WERI-Rb-1 (cell line): Measurements from ENCODE around the gene CYB5R3.

Source experiments
- DNase-seq: peaks from one replicate; pipeline ENCODE4 v3.0.0-alpha.2; 2020
- H3K27ac ChIP-seq: fragments of 250-450 bp; sonication (Bioruptor Pico); 2 replicates; pipeline ENCODE4 v1.5.1; 2020; ENCODE audit warnings: mild to moderate bottlenecking, moderate library complexity
- H3K27me3 ChIP-seq: fragments of 250-450 bp; sonication (Bioruptor Pico); 2 replicates; pipeline ENCODE4 v1.5.1; 2021; ENCODE audit warnings: mild to moderate bottlenecking, low read depth, moderate library complexity; ENCODE audit not compliant: insufficient read depth, severe bottlenecking
- H3K36me3 ChIP-seq: fragments of 250-450 bp; sonication (Bioruptor Pico); 2 replicates; pipeline ENCODE4 v1.5.1; 2020; ENCODE audit warnings: mild to moderate bottlenecking, moderate library complexity
- H3K4me3 ChIP-seq: 2 replicates; pipeline ENCODE4 v1.5.1; 2011; ENCODE audit warnings: low read depth, mild to moderate bottlenecking, control low read depth, low read length
- H3K9me3 ChIP-seq: fragments of 250-450 bp; sonication (Bioruptor Pico); 2 replicates; pipeline ENCODE4 v1.5.1; 2021; ENCODE audit warnings: mild to moderate bottlenecking, moderate library complexity; ENCODE audit not compliant: severe bottlenecking
- TF ChIP-seq, protein P1 (sequence below): IDR thresholded peaks from 2 replicates; pipeline ENCODE4 v1.5.1; 2011; ENCODE audit warnings: low read depth, mild to moderate bottlenecking, control low read depth, inconsistent platforms, low read length

CYB5R3 gene

DNA sequence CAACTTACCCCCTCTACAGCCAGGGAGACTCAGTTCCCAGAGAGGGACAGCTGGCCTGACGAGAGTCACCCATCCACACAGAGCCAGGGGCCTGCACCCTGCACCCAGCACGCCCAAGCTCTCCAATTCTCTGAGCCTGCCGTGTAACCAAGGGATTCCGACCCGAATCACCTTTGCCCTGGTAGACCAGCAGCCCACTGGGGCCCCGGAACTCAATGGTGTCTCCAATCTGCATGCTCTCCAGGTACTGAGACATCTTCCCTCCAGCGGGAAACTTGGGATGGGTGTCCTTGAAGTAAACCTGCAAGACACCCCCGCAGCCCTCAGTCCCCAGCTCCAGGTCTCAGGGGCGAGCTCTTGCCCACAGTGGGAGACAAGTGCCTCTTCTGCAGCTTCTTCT is 21.2 kb downstream of the CYB5R3 start:
- no peak overlapping the region for H3K27ac ChIP-seq
- no peak for DNase-seq

DNA sequence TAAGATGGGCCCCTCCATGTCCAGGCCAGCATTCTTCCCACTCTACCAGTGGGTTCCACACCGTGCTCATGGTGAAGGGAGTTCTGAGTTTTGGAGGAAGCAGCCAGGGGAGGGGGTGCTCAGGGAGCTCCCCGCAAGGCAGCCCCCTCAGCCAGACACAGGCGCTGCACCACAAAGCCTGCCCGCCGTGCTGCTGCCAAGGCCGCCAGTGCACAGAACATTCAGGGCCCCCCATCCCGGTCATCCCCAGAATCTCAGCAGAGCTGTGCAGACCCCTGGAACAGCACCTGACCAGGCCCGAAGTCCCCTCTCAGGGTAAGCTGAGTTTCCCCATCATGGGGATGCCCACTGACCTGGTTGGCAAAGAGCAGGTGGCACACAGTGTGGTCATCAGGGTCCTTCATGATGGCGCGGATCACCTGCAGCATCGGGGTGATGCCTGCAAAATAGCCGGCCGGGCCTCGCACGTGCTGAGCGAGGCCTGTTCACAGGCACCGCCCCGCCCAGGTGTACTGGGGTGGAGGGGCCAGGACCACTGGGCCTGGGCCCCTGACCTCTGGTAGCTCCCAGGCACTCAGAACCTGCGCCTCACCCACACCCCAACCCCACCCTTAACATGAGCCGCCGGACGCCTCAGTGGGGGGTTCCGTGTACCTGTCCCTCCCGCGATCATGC is 22.1 kb downstream of the CYB5R3 start:
- no peak for DNase-seq
- no peak overlapping the region for H3K4me3 ChIP-seq
- H3K36me3 ChIP-seq = peaks cover 60% of the 10 kb centered on the region
- no peaks in the 10 kb centered on the region for H3K9me3 ChIP-seq
- no peaks in the 10 kb centered on the region for H3K27me3 ChIP-seq
- no peak overlapping the region for H3K27ac ChIP-seq
- TF ChIP-seq, protein P1, sequence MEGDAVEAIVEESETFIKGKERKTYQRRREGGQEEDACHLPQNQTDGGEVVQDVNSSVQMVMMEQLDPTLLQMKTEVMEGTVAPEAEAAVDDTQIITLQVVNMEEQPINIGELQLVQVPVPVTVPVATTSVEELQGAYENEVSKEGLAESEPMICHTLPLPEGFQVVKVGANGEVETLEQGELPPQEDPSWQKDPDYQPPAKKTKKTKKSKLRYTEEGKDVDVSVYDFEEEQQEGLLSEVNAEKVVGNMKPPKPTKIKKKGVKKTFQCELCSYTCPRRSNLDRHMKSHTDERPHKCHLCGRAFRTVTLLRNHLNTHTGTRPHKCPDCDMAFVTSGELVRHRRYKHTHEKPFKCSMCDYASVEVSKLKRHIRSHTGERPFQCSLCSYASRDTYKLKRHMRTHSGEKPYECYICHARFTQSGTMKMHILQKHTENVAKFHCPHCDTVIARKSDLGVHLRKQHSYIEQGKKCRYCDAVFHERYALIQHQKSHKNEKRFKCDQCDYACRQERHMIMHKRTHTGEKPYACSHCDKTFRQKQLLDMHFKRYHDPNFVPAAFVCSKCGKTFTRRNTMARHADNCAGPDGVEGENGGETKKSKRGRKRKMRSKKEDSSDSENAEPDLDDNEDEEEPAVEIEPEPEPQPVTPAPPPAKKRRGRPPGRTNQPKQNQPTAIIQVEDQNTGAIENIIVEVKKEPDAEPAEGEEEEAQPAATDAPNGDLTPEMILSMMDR = no peak

More for the DNA sequence above, 21.2 kb downstream of the CYB5R3 start:
- H3K27me3 ChIP-seq = no peaks in the 10 kb centered on the region
- no peaks in the 10 kb centered on the region for H3K9me3 ChIP-seq
- peaks cover 64% of the 10 kb centered on the region for H3K36me3 ChIP-seq
- TF ChIP-seq, protein P1 = no peak
- no peak overlapping the region for H3K4me3 ChIP-seq

DNA sequence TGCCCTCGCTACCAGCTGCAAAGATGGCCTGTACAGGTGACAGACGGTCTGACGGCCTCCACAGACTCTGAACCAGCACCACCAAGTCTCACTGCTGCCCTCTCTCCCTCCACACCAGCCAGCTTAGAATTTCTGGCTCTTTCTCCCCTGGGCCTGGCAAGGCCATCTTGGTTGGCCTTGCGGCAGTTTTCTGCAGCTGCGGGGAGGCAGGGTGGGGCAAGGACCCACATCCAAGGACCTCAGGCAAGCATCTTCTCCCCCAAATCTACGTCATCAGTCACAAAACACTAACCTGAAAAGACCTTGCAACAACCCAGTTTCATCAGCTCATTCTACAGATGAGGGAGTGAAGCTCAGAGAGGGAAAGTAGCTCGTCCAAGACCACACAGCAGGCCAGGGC is 22.8 kb downstream of the CYB5R3 start:
- Histone ChIP-seq H3K9me3 (no peaks in the 10 kb centered on the region), H3K4me3 (no peak overlapping the region), H3K36me3 (peaks cover 53% of the 10 kb centered on the region), H3K27ac (no peak overlapping the region), H3K27me3 (no peaks in the 10 kb centered on the region)
- no peak for DNase-seq
- TF ChIP-seq, protein P1 = no peak

DNA sequence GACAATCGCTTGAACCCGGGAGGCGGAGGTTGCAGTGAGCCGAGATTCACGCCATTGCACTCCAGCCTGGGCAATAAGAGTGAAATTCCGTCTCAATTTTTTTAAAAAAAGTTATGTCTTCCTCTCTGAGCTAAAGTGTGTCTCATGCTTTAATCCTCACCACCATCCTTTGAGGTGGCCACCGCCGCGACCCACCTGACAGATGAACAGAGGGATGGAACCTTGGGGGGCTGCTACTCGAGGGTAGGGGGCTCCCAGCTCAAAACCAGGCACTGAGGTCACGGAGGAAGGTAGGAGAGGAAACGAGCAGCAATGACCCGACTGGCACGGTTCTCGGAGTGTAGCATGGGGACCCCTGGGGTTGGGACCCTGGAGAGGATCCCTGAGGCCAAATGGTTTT is 23.8 kb downstream of the CYB5R3 start:
- Histone ChIP-seq H3K36me3 (peaks cover 45% of the 10 kb centered on the region), H3K4me3 (no peak overlapping the region)
- TF ChIP-seq, protein P1 = no peak

DNA sequence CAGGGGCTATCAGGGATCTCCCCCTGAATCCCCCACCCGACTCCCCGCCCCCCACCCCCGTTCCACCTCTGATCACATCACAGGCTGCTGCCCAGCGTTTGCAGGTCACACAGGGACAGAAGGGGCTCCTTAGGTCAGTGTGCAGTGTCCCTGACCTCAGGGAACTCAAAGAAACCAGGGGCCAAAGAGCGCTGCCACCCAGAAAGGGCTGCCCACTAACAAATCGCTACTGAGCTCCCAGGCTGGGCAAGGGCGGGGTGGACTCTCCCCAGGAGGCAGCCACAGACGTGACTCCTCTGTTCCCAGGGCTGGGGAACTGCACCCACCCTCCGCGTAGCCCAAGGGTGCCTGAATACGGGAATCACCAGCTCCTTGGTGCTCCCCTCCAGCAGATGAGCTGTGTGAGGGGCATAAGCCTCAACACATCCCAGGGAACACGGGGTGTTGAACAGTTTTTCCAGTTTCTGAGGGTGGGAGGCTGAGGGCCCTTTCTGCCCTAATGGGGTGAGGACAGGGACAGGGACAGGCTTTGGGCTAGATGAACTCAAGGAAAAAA is 24.6 kb downstream of the CYB5R3 start:
- Histone ChIP-seq H3K36me3 (peaks cover 40% of the 10 kb centered on the region), H3K9me3 (no peaks in the 10 kb centered on the region), H3K4me3 (no peak overlapping the region), H3K27ac (no peak overlapping the region), H3K27me3 (no peaks in the 10 kb centered on the region)
- TF ChIP-seq, protein P1 = no peak
- DNase-seq = no peak

More for the DNA sequence above, 23.8 kb downstream of the CYB5R3 start:
- no peaks in the 10 kb centered on the region for H3K27me3 ChIP-seq
- DNase-seq = no peak
- no peaks in the 10 kb centered on the region for H3K9me3 ChIP-seq
- H3K27ac ChIP-seq = no peak overlapping the region
